A673 (cell line): Measurements from ENCODE around the gene HS1BP3.

Source experiments
- CTCF ChIP-seq: fragments of 300-800, 200-600 bp; sonication (generic); conservative IDR thresholded peaks from 2 replicates; pipeline ENCODE4 v1.5.1; 2017; ENCODE audit warnings: low read depth, mild to moderate bottlenecking, antibody characterized with exemption, low read length, moderate library complexity, mixed read lengths
- EZH2 ChIP-seq: fragments of 200-600 bp; sonication (generic); IDR thresholded peaks from 2 replicates; pipeline ENCODE4 v1.6.1; 2017; ENCODE audit warnings: borderline replicate concordance, low read depth, mild to moderate bottlenecking, mixed read lengths, antibody characterized with exemption, low read length; ENCODE audit not compliant: poor library complexity, severe bottlenecking

DNA sequence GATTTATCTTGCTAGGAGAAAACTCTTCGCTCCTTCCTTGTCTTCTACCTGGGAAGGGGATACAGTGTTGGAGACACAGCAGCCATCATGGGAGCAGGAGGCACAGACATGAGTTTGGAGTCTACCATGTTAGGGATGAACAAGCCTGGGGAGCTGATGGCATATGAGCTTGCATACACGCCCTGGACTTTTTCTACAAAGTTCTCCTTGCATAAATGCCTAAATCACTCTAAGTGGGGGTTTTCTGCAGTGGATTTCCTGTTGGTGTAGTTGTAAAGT lies 3.6 kb upstream of the HS1BP3 start:
- TF ChIP-seq CTCF, result no peak
- TF ChIP-seq EZH2, result no peak
